ENCODE data around the gene RBFOX1.

RBFOX1 gene

GRCh38 chr16:7714775-7715174 lies 382.1 kb downstream of the RBFOX1 start:
- no peaks in the 10 kb centered on the region for H3K9me3 ChIP-seq
- DNase-seq: no peak
- H3K4me1 ChIP-seq: no peaks in the 10 kb centered on the region
- no peaks in the 10 kb centered on the region for H3K27me3 ChIP-seq
- TF ChIP-seq CTCF (IDR thresholded peaks at IDR 0.05; ENCODE audit: low read depth, low read length): no peak
- H3K36me3 ChIP-seq: no peaks in the 10 kb centered on the region
- H3K4me3 ChIP-seq (ENCODE audit: low read depth, low read length): no peak overlapping the region

- no peaks in the 10 kb centered on the region for H3K9me3 ChIP-seq
- H3K36me3 ChIP-seq: no peaks in the 10 kb centered on the region
- no peaks in the 10 kb centered on the region for H3K4me1 ChIP-seq
- no peaks in the 10 kb centered on the region for H3K27me3 ChIP-seq
- TF ChIP-seq CTCF (IDR thresholded peaks at IDR 0.05; ENCODE audit: low read depth, low read length): no peak
- H3K4me3 ChIP-seq (ENCODE audit: low read depth, low read length): no peak overlapping the region
- no peak for DNase-seq
These were observed 384.3 kb downstream of the RBFOX1 start for GRCh38 chr16:7716660-7717550.

- no peaks in the 10 kb centered on the region for H3K27me3 ChIP-seq
- H3K4me1 ChIP-seq: no peaks in the 10 kb centered on the region
These were observed 390.1 kb downstream of the RBFOX1 start for GRCh38 chr16:7722761-7723160.

GRCh38 chr16:7731141-7731540 lies 398.5 kb downstream of the RBFOX1 start:
- no peaks in the 10 kb centered on the region for H3K9me3 ChIP-seq
- no peak for DNase-seq

More at GRCh38 chr16:7722761-7723160, 390.1 kb downstream of the RBFOX1 start:
- Histone ChIP-seq H3K4me3 (ENCODE audit: low read depth, low read length) (no peak overlapping the region), H3K36me3 (no peaks in the 10 kb centered on the region), H3K9me3 (no peaks in the 10 kb centered on the region)
- DNase-seq: no peak
- TF ChIP-seq CTCF (IDR thresholded peaks at IDR 0.05; ENCODE audit: low read depth, low read length): no peak

GRCh38 chr16:7736138-7736665 lies 403.6 kb downstream of the RBFOX1 start:
- Histone ChIP-seq H3K4me1 (no peaks in the 10 kb centered on the region), H3K36me3 (no peaks in the 10 kb centered on the region), H3K4me3 (ENCODE audit: low read depth, low read length) (no peak overlapping the region), H3K9me3 (no peaks in the 10 kb centered on the region), H3K27me3 (no peaks in the 10 kb centered on the region)
- TF ChIP-seq CTCF (IDR thresholded peaks at IDR 0.05; ENCODE audit: low read depth, low read length): no peak
- no peak for DNase-seq

More at GRCh38 chr16:7731141-7731540, 398.5 kb downstream of the RBFOX1 start:
- no peak for TF ChIP-seq CTCF (IDR thresholded peaks at IDR 0.05; ENCODE audit: low read depth, low read length)
- Histone ChIP-seq H3K36me3 (no peaks in the 10 kb centered on the region), H3K27me3 (no peaks in the 10 kb centered on the region), H3K4me1 (no peaks in the 10 kb centered on the region), H3K4me3 (ENCODE audit: low read depth, low read length) (no peak overlapping the region)

- no peaks in the 10 kb centered on the region for H3K36me3 ChIP-seq
- no peak for TF ChIP-seq CTCF (IDR thresholded peaks at IDR 0.05; ENCODE audit: low read depth, low read length)
These were observed 410.0 kb downstream of the RBFOX1 start for GRCh38 chr16:7742626-7743025.

More at GRCh38 chr16:7742626-7743025, 410.0 kb downstream of the RBFOX1 start:
- Histone ChIP-seq H3K4me3 (ENCODE audit: low read depth, low read length) (no peak overlapping the region), H3K4me1 (no peaks in the 10 kb centered on the region), H3K27me3 (no peaks in the 10 kb centered on the region), H3K9me3 (no peaks in the 10 kb centered on the region; the same call in 1 of the 2 replicates)
- DNase-seq: no peak

Measured in BE2C (cell line).